ENCODE results near the gene MACROD1.

MACROD1 gene

GRCh38 chr11:64060861-64061444 is 105.0 kb downstream of the MACROD1 start:
- peak overlapping the region; percentile 51 to 60 (median 56) for H3K4me3 ChIP-seq (ENCODE audit: low read depth in 1 of 5, low read length in 5 of 5)
- peak overlapping the region in 3 of 5 donors; percentile 42 to 71 (median 65) for H3K9ac ChIP-seq (ENCODE audit: low read length in 5 of 5)
- H3K27ac ChIP-seq (ENCODE audit: low read depth, low read length): no peak overlapping the region
- H3K27me3 ChIP-seq (ENCODE audit: control insufficient read depth in 5 of 5, insufficient read depth in 4 of 5, low read length in 5 of 5): peaks cover 3 to 14% (median 10%) of the 10 kb centered on the region in 5 donors
- H3K36me3 ChIP-seq (ENCODE audit: control insufficient read depth in 5 of 5, insufficient read depth in 5 of 5, low read length in 5 of 5): no peaks in the 10 kb centered on the region
- H3K4me1 ChIP-seq (ENCODE audit: control insufficient read depth in 5 of 5, insufficient read depth in 5 of 5, low read length in 5 of 5): peaks cover 0 to 13% (median 11%) of the 10 kb centered on the region in 5 donors
- H3K9me3 ChIP-seq (ENCODE audit: control insufficient read depth in 5 of 5, low read length in 5 of 5): no peaks in the 10 kb centered on the region

GRCh38 chr11:64060263-64060860 is 105.6 kb downstream of the MACROD1 start:
- H3K9me3 ChIP-seq (ENCODE audit: control insufficient read depth in 5 of 5, low read length in 5 of 5): no peaks in the 10 kb centered on the region
- peak overlapping the region; percentile 17 to 56 (median 50) for H3K4me3 ChIP-seq (ENCODE audit: low read depth in 1 of 5, low read length in 5 of 5)
- H3K36me3 ChIP-seq (ENCODE audit: control insufficient read depth in 5 of 5, insufficient read depth in 5 of 5, low read length in 5 of 5): no peaks in the 10 kb centered on the region
- no peak overlapping the region for H3K27ac ChIP-seq (ENCODE audit: low read depth, low read length)
- H3K4me1 ChIP-seq (ENCODE audit: control insufficient read depth in 5 of 5, insufficient read depth in 5 of 5, low read length in 5 of 5): peaks cover 0 to 13% (median 11%) of the 10 kb centered on the region in 5 donors
- H3K27me3 ChIP-seq (ENCODE audit: control insufficient read depth in 5 of 5, insufficient read depth in 4 of 5, low read length in 5 of 5): peaks cover 3 to 14% (median 10%) of the 10 kb centered on the region in 5 donors
- H3K9ac ChIP-seq (ENCODE audit: low read length in 5 of 5): peak overlapping the region in 1 of 5 donors; percentile 58

GRCh38 chr11:64059339-64060140 is 106.4 kb downstream of the MACROD1 start:
- Histone ChIP-seq H3K36me3 (ENCODE audit: control insufficient read depth in 5 of 5, insufficient read depth in 5 of 5, low read length in 5 of 5) (no peaks in the 10 kb centered on the region), H3K4me1 (ENCODE audit: control insufficient read depth in 5 of 5, insufficient read depth in 5 of 5, low read length in 5 of 5) (peaks cover 0 to 13% (median 11%) of the 10 kb centered on the region in 5 donors), H3K4me3 (ENCODE audit: low read depth in 1 of 5, low read length in 5 of 5) (no peak overlapping the region), H3K27ac (ENCODE audit: low read depth, low read length) (no peak overlapping the region), H3K27me3 (ENCODE audit: control insufficient read depth in 5 of 5, insufficient read depth in 4 of 5, low read length in 5 of 5) (peaks cover 3 to 14% (median 10%) of the 10 kb centered on the region in 5 donors), H3K9me3 (ENCODE audit: control insufficient read depth in 5 of 5, low read length in 5 of 5) (no peaks in the 10 kb centered on the region), H3K9ac (ENCODE audit: low read length in 5 of 5) (no peak overlapping the region)

- peaks cover 0 to 13% (median 11%) of the 10 kb centered on the region in 5 donors for H3K4me1 ChIP-seq (ENCODE audit: control insufficient read depth in 5 of 5, insufficient read depth in 5 of 5, low read length in 5 of 5)
- H3K4me3 ChIP-seq (ENCODE audit: low read depth in 1 of 5, low read length in 5 of 5): no peak overlapping the region
- H3K9me3 ChIP-seq (ENCODE audit: control insufficient read depth in 5 of 5, low read length in 5 of 5): no peaks in the 10 kb centered on the region
- H3K36me3 ChIP-seq (ENCODE audit: control insufficient read depth in 5 of 5, insufficient read depth in 5 of 5, low read length in 5 of 5): no peaks in the 10 kb centered on the region
- H3K9ac ChIP-seq (ENCODE audit: low read length in 5 of 5): no peak overlapping the region
- peaks cover 3 to 14% (median 10%) of the 10 kb centered on the region in 5 donors for H3K27me3 ChIP-seq (ENCODE audit: control insufficient read depth in 5 of 5, insufficient read depth in 4 of 5, low read length in 5 of 5)
- no peak overlapping the region for H3K27ac ChIP-seq (ENCODE audit: low read depth, low read length)
Observed at GRCh38 chr11:64058494-64058893, 107.4 kb downstream of the MACROD1 start.

- no peak overlapping the region for H3K9ac ChIP-seq (ENCODE audit: low read length in 5 of 5)
Observed at GRCh38 chr11:64057890-64058289, 108.0 kb downstream of the MACROD1 start.

GRCh38 chr11:64056861-64057260 is 109.1 kb downstream of the MACROD1 start:
- no peak overlapping the region for H3K9ac ChIP-seq (ENCODE audit: low read length in 5 of 5)
- no peaks in the 10 kb centered on the region for H3K36me3 ChIP-seq (ENCODE audit: control insufficient read depth in 5 of 5, insufficient read depth in 5 of 5, low read length in 5 of 5)
- no peak overlapping the region for H3K4me3 ChIP-seq (ENCODE audit: low read depth in 1 of 5, low read length in 5 of 5)
- peaks cover 0 to 6% (median 3%) of the 10 kb centered on the region in 5 donors for H3K27me3 ChIP-seq (ENCODE audit: control insufficient read depth in 5 of 5, insufficient read depth in 4 of 5, low read length in 5 of 5)
- H3K9me3 ChIP-seq (ENCODE audit: control insufficient read depth in 5 of 5, low read length in 5 of 5): no peaks in the 10 kb centered on the region
- no peak overlapping the region for H3K27ac ChIP-seq (ENCODE audit: low read depth, low read length)
- H3K4me1 ChIP-seq (ENCODE audit: control insufficient read depth in 5 of 5, insufficient read depth in 5 of 5, low read length in 5 of 5): peaks cover 0 to 13% (median 11%) of the 10 kb centered on the region in 5 donors

More at GRCh38 chr11:64057890-64058289, 108.0 kb downstream of the MACROD1 start:
- Histone ChIP-seq H3K4me3 (ENCODE audit: low read depth in 1 of 5, low read length in 5 of 5) (no peak overlapping the region), H3K27me3 (ENCODE audit: control insufficient read depth in 5 of 5, insufficient read depth in 4 of 5, low read length in 5 of 5) (peaks cover 3 to 14% (median 10%) of the 10 kb centered on the region in 5 donors), H3K9me3 (ENCODE audit: control insufficient read depth in 5 of 5, low read length in 5 of 5) (no peaks in the 10 kb centered on the region), H3K36me3 (ENCODE audit: control insufficient read depth in 5 of 5, insufficient read depth in 5 of 5, low read length in 5 of 5) (no peaks in the 10 kb centered on the region), H3K27ac (ENCODE audit: low read depth, low read length) (no peak overlapping the region), H3K4me1 (ENCODE audit: control insufficient read depth in 5 of 5, insufficient read depth in 5 of 5, low read length in 5 of 5) (peaks cover 0 to 13% (median 11%) of the 10 kb centered on the region in 5 donors)

GRCh38 chr11:64056213-64056785 is 109.6 kb downstream of the MACROD1 start:
- H3K4me3 ChIP-seq (ENCODE audit: low read depth in 1 of 5, low read length in 5 of 5): no peak overlapping the region
- H3K36me3 ChIP-seq (ENCODE audit: control insufficient read depth in 5 of 5, insufficient read depth in 5 of 5, low read length in 5 of 5): no peaks in the 10 kb centered on the region
- H3K27me3 ChIP-seq (ENCODE audit: control insufficient read depth in 5 of 5, insufficient read depth in 4 of 5, low read length in 5 of 5): peaks cover 0 to 5% (median 2%) of the 10 kb centered on the region in 5 donors
- H3K9me3 ChIP-seq (ENCODE audit: control insufficient read depth in 5 of 5, low read length in 5 of 5): no peaks in the 10 kb centered on the region
- no peak overlapping the region for H3K27ac ChIP-seq (ENCODE audit: low read depth, low read length)
- H3K9ac ChIP-seq (ENCODE audit: low read length in 5 of 5): no peak overlapping the region
- H3K4me1 ChIP-seq (ENCODE audit: control insufficient read depth in 5 of 5, insufficient read depth in 5 of 5, low read length in 5 of 5): peaks cover 0 to 10% (median 9%) of the 10 kb centered on the region in 5 donors

- no peaks in the 10 kb centered on the region for H3K27me3 ChIP-seq (ENCODE audit: control insufficient read depth in 5 of 5, insufficient read depth in 4 of 5, low read length in 5 of 5)
- H3K9me3 ChIP-seq (ENCODE audit: control insufficient read depth in 5 of 5, low read length in 5 of 5): no peaks in the 10 kb centered on the region
- no peak overlapping the region for H3K27ac ChIP-seq (ENCODE audit: low read depth, low read length)
- H3K9ac ChIP-seq (ENCODE audit: low read length in 5 of 5): no peak overlapping the region
- H3K4me3 ChIP-seq (ENCODE audit: low read depth in 1 of 5, low read length in 5 of 5): no peak overlapping the region
- no peaks in the 10 kb centered on the region for H3K4me1 ChIP-seq (ENCODE audit: control insufficient read depth in 5 of 5, insufficient read depth in 5 of 5, low read length in 5 of 5)
- no peaks in the 10 kb centered on the region for H3K36me3 ChIP-seq (ENCODE audit: control insufficient read depth in 5 of 5, insufficient read depth in 5 of 5, low read length in 5 of 5)
Observed at GRCh38 chr11:64055077-64055476, 110.8 kb downstream of the MACROD1 start.

- Histone ChIP-seq H3K4me1 (ENCODE audit: control insufficient read depth in 5 of 5, insufficient read depth in 5 of 5, low read length in 5 of 5) (no peaks in the 10 kb centered on the region), H3K36me3 (ENCODE audit: control insufficient read depth in 5 of 5, insufficient read depth in 5 of 5, low read length in 5 of 5) (no peaks in the 10 kb centered on the region), H3K27ac (ENCODE audit: low read depth, low read length) (no peak overlapping the region), H3K9me3 (ENCODE audit: control insufficient read depth in 5 of 5, low read length in 5 of 5) (no peaks in the 10 kb centered on the region), H3K9ac (ENCODE audit: low read length in 5 of 5) (no peak overlapping the region), H3K4me3 (ENCODE audit: low read depth in 1 of 5, low read length in 5 of 5) (no peak overlapping the region), H3K27me3 (ENCODE audit: control insufficient read depth in 5 of 5, insufficient read depth in 4 of 5, low read length in 5 of 5) (no peaks in the 10 kb centered on the region)
Observed at GRCh38 chr11:64053699-64054098, 112.2 kb downstream of the MACROD1 start.

All from subcutaneous abdominal adipose tissue (tissue), 5 donors.